CD4-positive, alpha-beta T cell (primary cell): Measurements from ENCODE around the gene OR51D1. TPM values are rescaled to one million over a fixed set of nuclear protein-coding genes. Genes with fewer than 3 reads are reported as not detected.
A peak's percentile ranks its signal among the peaks of the same experiment; 100 is the strongest.

Source experiments
- ATAC-seq: fragments of 200-7000 bp; cut with Tn5 transposase; one replicate; pipeline ENCODE4 v1.10.0; 2022; ENCODE audit warnings: mild to moderate bottlenecking; ENCODE audit not compliant: poor library complexity
- CTCF ChIA-PET: fragments of 350-600 bp; sonication (Branson Sonifier 250); formaldehyde crosslinking; loops from one replicate; lab custom pipeline; 2021; ENCODE audit warnings: antibody characterized with exemption, inconsistent platforms; lab: Charles Lee
- POLR2A ChIA-PET: fragments of 350-600 bp; sonication (Branson Sonifier 250); formaldehyde crosslinking; loops from one replicate; lab custom pipeline; 2021; ENCODE audit warnings: antibody characterized with exemption, inconsistent platforms; lab: Charles Lee
- DNase-seq, 14 experiments: peaks; one replicate each; pipeline ENCODE4 v3.0.0-alpha.2; 2013 to 2020; ENCODE audit warnings: mixed read lengths in 2 of 14
- H3K27ac ChIP-seq, 2 donors: one replicate each; pipeline versions ENCODE4 v1.5.1 to v1.7.0; 2013; ENCODE audit warnings: low read length in 2 of 2, low read depth in 1 of 2, mild to moderate bottlenecking in 1 of 2
- H3K27me3 ChIP-seq, 2 experiments: 1 replicate in 1 of 2; 2 replicates in 1 of 2; pipeline versions ENCODE4 v1.6.1 to v1.7.0; 2013; ENCODE audit warnings: low read length in 2 of 2, control low read depth in 1 of 2, mild to moderate bottlenecking in 1 of 2, moderate library complexity in 1 of 2; ENCODE audit not compliant: insufficient read depth in 2 of 2, control insufficient read depth in 1 of 2
- H3K36me3 ChIP-seq: one replicate; pipeline ENCODE4 v1.6.1; 2013; ENCODE audit warnings: low read length, control low read depth; ENCODE audit not compliant: insufficient read depth
- H3K4me1 ChIP-seq: one replicate; pipeline ENCODE4 v1.6.1; 2013; ENCODE audit warnings: low read length, control low read depth; ENCODE audit not compliant: insufficient read depth
- H3K4me3 ChIP-seq: one replicate; pipeline ENCODE4 v1.5.1; 2013; ENCODE audit warnings: mild to moderate bottlenecking, low read length, moderate library complexity
- H3K9me3 ChIP-seq, 2 experiments: 1 replicate in 1 of 2; 2 replicates in 1 of 2; pipeline versions ENCODE4 v1.6.1 to v1.7.0; 2013; ENCODE audit warnings: low read length in 2 of 2, mild to moderate bottlenecking in 2 of 2, control low read depth in 1 of 2, moderate library complexity in 1 of 2; ENCODE audit not compliant: control insufficient read depth in 1 of 2, insufficient read depth in 1 of 2
- H3K27ac Mint-ChIP-seq: one replicate; pipeline ENCODE4 v1.8.0; 2020; ENCODE audit warnings: mixed read lengths
- H3K27me3 Mint-ChIP-seq: one replicate; pipeline ENCODE4 v1.8.0; 2021; ENCODE audit warnings: mixed read lengths
- H3K36me3 Mint-ChIP-seq: one replicate; pipeline ENCODE4 v1.8.0; 2021; ENCODE audit warnings: low read depth, mixed read lengths
- H3K4me1 Mint-ChIP-seq: one replicate; pipeline ENCODE4 v1.8.0; 2021; ENCODE audit warnings: low read depth, mixed read lengths
- H3K4me3 Mint-ChIP-seq: one replicate; pipeline ENCODE4 v1.8.0; 2020; ENCODE audit warnings: mild to moderate bottlenecking, mixed read lengths
- H3K9me3 Mint-ChIP-seq: one replicate; pipeline ENCODE4 v1.8.0; 2020; ENCODE audit warnings: mixed read lengths
- CTCF ChIP-seq: fragments of 200-600 bp; IDR thresholded peaks from one replicate; pipeline ENCODE4 v1.8.0; 2022; ENCODE audit warnings: antibody characterized with exemption, mild to moderate bottlenecking
- intact Hi-C, 2 experiments: fragments of 100-400 bp; cut with DNase I in 1 of 2; cut with micrococcal nuclease in 1 of 2; formaldehyde crosslinking; loops; one replicate each; pipeline versions ENCODE4 v1.15.1 to v1.9.0; 2023 to 2025; cut with DNase I, micrococcal nuclease
- polyA plus RNA-seq, 2 donors: library from polyadenylated mRNA; unstranded; fragments of 120-200 nt; gene quantifications; one replicate each; pipeline ENCODE4 v1.2.1, GENCODE V29; 2013
- total RNA-seq, 174 experiments: library from RNA in 2 of 174; stranded (reverse) in 2 of 174; gene quantifications; one replicate each; pipeline ENCODE4 v1.2.3 and lab custom pipeline; 2021 to 2026

Gene OR51D1, protein sequence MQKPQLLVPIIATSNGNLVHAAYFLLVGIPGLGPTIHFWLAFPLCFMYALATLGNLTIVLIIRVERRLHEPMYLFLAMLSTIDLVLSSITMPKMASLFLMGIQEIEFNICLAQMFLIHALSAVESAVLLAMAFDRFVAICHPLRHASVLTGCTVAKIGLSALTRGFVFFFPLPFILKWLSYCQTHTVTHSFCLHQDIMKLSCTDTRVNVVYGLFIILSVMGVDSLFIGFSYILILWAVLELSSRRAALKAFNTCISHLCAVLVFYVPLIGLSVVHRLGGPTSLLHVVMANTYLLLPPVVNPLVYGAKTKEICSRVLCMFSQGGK
- not detected for total RNA-seq
- polyA plus RNA-seq (2013, experiment 1 of 2): not detected
- polyA plus RNA-seq (2013, experiment 2 of 2): not detected
- 0 to 0.09 (median 0) reads per million in 172 experiments for total RNA-seq (lab: John Stamatoyannopoulos, UW)

DNA sequence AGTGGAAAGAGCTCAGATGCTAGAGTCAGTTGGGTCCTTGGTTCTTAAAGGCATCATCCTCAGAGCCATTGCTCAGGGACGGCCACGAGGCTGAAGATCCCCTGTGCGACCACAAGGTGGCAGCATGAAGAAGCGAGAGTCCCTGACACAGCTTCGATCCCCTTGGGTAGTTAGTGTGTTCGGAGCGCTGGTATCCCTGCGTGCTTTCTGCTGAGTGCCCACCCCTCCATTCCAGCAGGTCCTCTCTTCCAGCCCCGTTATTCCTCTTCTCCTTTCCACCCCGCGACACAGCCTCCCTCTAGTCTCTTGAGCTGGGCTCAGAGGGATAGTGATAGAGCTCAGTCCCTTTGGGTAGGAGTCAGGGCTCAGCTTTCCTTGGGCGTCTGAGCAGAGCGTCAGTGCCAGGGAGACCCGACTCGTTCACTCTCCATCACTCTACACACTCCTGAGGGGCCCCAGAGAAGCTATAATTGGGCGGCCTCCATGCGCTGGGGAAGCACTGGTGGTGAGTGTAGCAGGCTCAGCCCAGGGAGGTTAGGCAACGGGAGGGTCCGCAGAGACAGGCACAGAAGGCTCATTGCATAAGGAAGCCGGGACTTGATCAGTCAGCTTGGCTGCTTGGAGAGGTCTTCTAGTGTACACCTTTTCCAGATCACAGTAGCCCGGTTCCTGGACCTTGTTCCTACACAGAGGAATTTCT lies at the start of gene OR51D1:
Gene OR51D1, plus strand, starts transcription at position 516 of the 700 bp plus-strand sequence. CDS start 2,314 bp downstream, outside the sequence.
- ATAC-seq (peak; percentile 86), DNase-seq (peak; percentile 47 to 80 (median 57))
- Mint-ChIP-seq H3K27ac (no peak within 1 kb of the TSS), H3K9me3 (no peaks in the 10 kb centered on the region), H3K36me3 (no peaks in the 10 kb centered on the region), H3K4me3 (no peak within 1 kb of the TSS), H3K4me1 (no peaks in the 10 kb centered on the region), H3K27me3 (peaks cover 24% of the 10 kb centered on the region)
- peak; percentile 87 for TF ChIP-seq CTCF
- POLR2A ChIA-PET: interaction anchor here (0.6 to 1.5 kb wide), 3 partner anchors 10 to 991 kb away, joined by 3 to 4 read pairs (median 3); partner anchors contain the start of gene TRIM68
- intact Hi-C loops: loop anchor here (1.0 to 5.0 kb wide), 4 partner anchors 450 to 1716 kb away; partner anchors contain the start of gene OR52N2 (in 1 of the 2)
- H3K27me3 ChIP-seq: peaks cover 4 to 7% of the 10 kb centered on the region in 2 experiments
- no peaks in the 10 kb centered on the region for H3K9me3 ChIP-seq
- CTCF ChIA-PET: interaction anchor here (0.8 to 2.2 kb wide), 5 partner anchors 10 to 1716 kb away, joined by 3 to 6 read pairs (median 5); no protein-coding TSS in a partner anchor
- no peaks in the 10 kb centered on the region for H3K36me3 ChIP-seq
- peaks cover 7% of the 10 kb centered on the region for H3K4me1 ChIP-seq
- no peak within 1 kb of the TSS for H3K27ac ChIP-seq
- no peak within 1 kb of the TSS for H3K4me3 ChIP-seq

GRCh38 chr11:4589017-4589416 lies 48.3 kb upstream of the OR51D1 start:
- H3K27ac ChIP-seq: no peak overlapping the region
- no peak overlapping the region for H3K4me3 Mint-ChIP-seq
- no peak overlapping the region for H3K4me3 ChIP-seq
- no peak for DNase-seq
- no peaks in the 10 kb centered on the region for H3K36me3 Mint-ChIP-seq
- intact Hi-C loops: no loop called here
- H3K36me3 ChIP-seq: no peaks in the 10 kb centered on the region
- H3K4me1 ChIP-seq: no peaks in the 10 kb centered on the region
- H3K9me3 ChIP-seq: no peaks in the 10 kb centered on the region
- H3K27me3 Mint-ChIP-seq: peaks cover 36% of the 10 kb centered on the region
- H3K27me3 ChIP-seq: peaks cover 0 to 20% of the 10 kb centered on the region in 2 experiments
- no peak for ATAC-seq
- CTCF ChIA-PET: no interaction called here
- H3K4me1 Mint-ChIP-seq: no peaks in the 10 kb centered on the region
- POLR2A ChIA-PET: no interaction called here
- H3K27ac Mint-ChIP-seq: no peak overlapping the region
- TF ChIP-seq CTCF: no peak
- H3K9me3 Mint-ChIP-seq: no peaks in the 10 kb centered on the region

GRCh38 chr11:4593739-4594138 lies 43.5 kb upstream of the OR51D1 start, which contains the start of gene OR52I1:
Gene OR52I1, plus strand, starts transcription at chr11:4594039. Its CDS starts 0 bp downstream, at chr11:4594039.
- no peaks in the 10 kb centered on the region for H3K4me1 ChIP-seq
- H3K27ac ChIP-seq: no peak within 1 kb of the TSS
- H3K9me3 ChIP-seq: no peaks in the 10 kb centered on the region
- peaks cover 2% of the 10 kb centered on the region for H3K36me3 ChIP-seq
- H3K27me3 ChIP-seq: no peaks in the 10 kb centered on the region
- POLR2A ChIA-PET: no interaction called here
- no peak within 1 kb of the TSS for H3K4me3 ChIP-seq
- intact Hi-C loops: no loop called here
- CTCF ChIA-PET: no interaction called here
- Mint-ChIP-seq H3K27me3 (no peaks in the 10 kb centered on the region), H3K36me3 (peaks cover 27% of the 10 kb centered on the region), H3K27ac (no peak within 1 kb of the TSS), H3K9me3 (no peaks in the 10 kb centered on the region), H3K4me1 (peaks cover 4% of the 10 kb centered on the region), H3K4me3 (no peak within 1 kb of the TSS)
- no peak for ATAC-seq
- no peak for TF ChIP-seq CTCF
- DNase-seq: no peak
